Panc1 (cell line): Measurements from ENCODE around the gene ISCA2. TPM values are rescaled to one million over a fixed set of nuclear protein-coding genes. Genes with fewer than 3 reads are reported as not detected.
"Not testable (repeated sequence)": the region's sequence is repeated elsewhere in the genome, so short reads cannot be mapped to it uniquely, and the experiment has no call there.

Experiments
- ATAC-seq: fragments of 200-7000 bp; cut with Tn5 transposase; 2 replicates; pipeline ENCODE4 v1.9.1; 2020; ENCODE audit warnings: mild to moderate bottlenecking, moderate library complexity
- BruUV-seq: library from RNA; stranded (reverse); fragments of 400-500 nt; replicated peaks from 2 replicates; lab custom pipeline; 2021; lab: Mats Ljungman, UMichigan
- CTCF ChIA-PET: fragments of 300-600 bp; sonication (Branson Sonifier 250); formaldehyde crosslinking; loops from one replicate; lab custom pipeline; 2022; ENCODE audit warnings: antibody characterized with exemption; lab: Charles Lee
- POLR2A ChIA-PET: fragments of 300-600 bp; sonication (Branson Sonifier 250); formaldehyde crosslinking; loops from one replicate; lab custom pipeline; 2022; ENCODE audit warnings: antibody characterized with exemption; lab: Charles Lee
- DNase-seq: peaks from one replicate; pipeline ENCODE4 v3.0.0-alpha.2; 2010; ENCODE audit warnings: low read depth, low spot score
- H3K27ac ChIP-seq: 2 replicates; pipeline ENCODE4 v1.5.1; 2011; ENCODE audit warnings: mild to moderate bottlenecking, low read length, inconsistent platforms
- H3K27me3 ChIP-seq: fragments of 200-500 bp; sonication (Bioruptor generic); 2 replicates; pipeline ENCODE4 v1.6.0; 2014; ENCODE audit warnings: low read length, inconsistent platforms; ENCODE audit not compliant: control insufficient read depth, insufficient read depth
- H3K36me3 ChIP-seq: fragments of 200-500 bp; sonication (Bioruptor generic); 2 replicates; pipeline ENCODE4 v1.5.1; 2014; ENCODE audit warnings: inconsistent platforms, mild to moderate bottlenecking, low read length, moderate library complexity; ENCODE audit not compliant: control insufficient read depth, insufficient read depth
- H3K4me1 ChIP-seq: 2 replicates; pipeline ENCODE4 v1.5.1; 2011; ENCODE audit warnings: inconsistent platforms, mild to moderate bottlenecking, low read length, moderate library complexity; ENCODE audit not compliant: control insufficient read depth, insufficient read depth
- H3K4me3 ChIP-seq, 2 experiments: 2 replicates each; pipeline ENCODE4 v1.5.1; 2011 to 2012; ENCODE audit warnings: low read depth in 2 of 2, low read length in 2 of 2, mild to moderate bottlenecking in 2 of 2, inconsistent platforms in 1 of 2, moderate library complexity in 1 of 2
- H3K9me3 ChIP-seq: fragments of 200-500 bp; sonication (Bioruptor generic); 2 replicates; pipeline ENCODE4 v1.5.1; 2014; ENCODE audit warnings: low read depth, mild to moderate bottlenecking, inconsistent platforms, low read length, moderate library complexity; ENCODE audit not compliant: control insufficient read depth, insufficient read depth
- POLR2AphosphoS5 ChIP-seq: IDR thresholded peaks from 2 replicates; pipeline ENCODE4 v1.6.1; 2012; ENCODE audit warnings: mild to moderate bottlenecking, low read depth, low read length, moderate library complexity
- REST ChIP-seq, 2 experiments: IDR thresholded peaks; 2 replicates each; pipeline ENCODE4 v1.6.1; 2011 to 2012; ENCODE audit warnings: low read depth in 2 of 2, control low read depth in 1 of 2, low read length in 1 of 2, mild to moderate bottlenecking in 1 of 2, moderate library complexity in 1 of 2; ENCODE audit not compliant: insufficient read depth in 1 of 2
- SIN3A ChIP-seq: IDR thresholded peaks from 2 replicates; pipeline ENCODE4 v1.6.1; 2012; ENCODE audit warnings: low read depth, mild to moderate bottlenecking, low read length, moderate library complexity, borderline replicate concordance; ENCODE audit not compliant: insufficient read depth
- TCF7L2 ChIP-seq: IDR thresholded peaks from 2 replicates; pipeline ENCODE4 v1.6.1; 2011; ENCODE audit warnings: mild to moderate bottlenecking, low read depth, low read length, inconsistent platforms
- in situ Hi-C: cut with HindIII; loops from 2 replicates; pipeline ENCODE4 v1.10.0; 2016; ENCODE audit warnings: low sequenced_read_pairs, low pct_unique_long_range_greater_than_20kb
- intact Hi-C: fragments of 100-400 bp; cut with micrococcal nuclease; formaldehyde crosslinking; loops from one replicate; pipeline ENCODE4 v1.10.0; 2022; ENCODE audit not compliant: unreplicated experiment
- total RNA-seq: library from RNA; stranded (reverse); gene quantifications from one replicate; pipeline ENCODE4 v1.2.1, GENCODE V29; 2021; ENCODE audit not compliant: unreplicated experiment
- TF ChIP-seq, protein P1 (sequence below): fragments of 450-650 bp; IDR thresholded peaks from 2 replicates; pipeline ENCODE4 v1.5.1; 2017; ENCODE audit warnings: mild to moderate bottlenecking

The ISCA2 gene
- total RNA-seq, 1 experiment from 2014 or later: 26.1 TPM

GRCh38 chr14:74535756-74536325 lies 42.3 kb downstream of the ISCA2 start:
- no peaks in the 10 kb centered on the region for H3K27me3 ChIP-seq
- CTCF ChIA-PET: no interaction called here
- H3K27ac ChIP-seq: no peak overlapping the region
- no peak for DNase-seq
- TF ChIP-seq REST (IDR thresholded peaks at IDR 0.05; ENCODE audit: insufficient read depth in 1 of 2, low read depth in 2 of 2, low read length in 1 of 2): no peak
- TF ChIP-seq POLR2AphosphoS5: no peak
- TF ChIP-seq, protein P1, sequence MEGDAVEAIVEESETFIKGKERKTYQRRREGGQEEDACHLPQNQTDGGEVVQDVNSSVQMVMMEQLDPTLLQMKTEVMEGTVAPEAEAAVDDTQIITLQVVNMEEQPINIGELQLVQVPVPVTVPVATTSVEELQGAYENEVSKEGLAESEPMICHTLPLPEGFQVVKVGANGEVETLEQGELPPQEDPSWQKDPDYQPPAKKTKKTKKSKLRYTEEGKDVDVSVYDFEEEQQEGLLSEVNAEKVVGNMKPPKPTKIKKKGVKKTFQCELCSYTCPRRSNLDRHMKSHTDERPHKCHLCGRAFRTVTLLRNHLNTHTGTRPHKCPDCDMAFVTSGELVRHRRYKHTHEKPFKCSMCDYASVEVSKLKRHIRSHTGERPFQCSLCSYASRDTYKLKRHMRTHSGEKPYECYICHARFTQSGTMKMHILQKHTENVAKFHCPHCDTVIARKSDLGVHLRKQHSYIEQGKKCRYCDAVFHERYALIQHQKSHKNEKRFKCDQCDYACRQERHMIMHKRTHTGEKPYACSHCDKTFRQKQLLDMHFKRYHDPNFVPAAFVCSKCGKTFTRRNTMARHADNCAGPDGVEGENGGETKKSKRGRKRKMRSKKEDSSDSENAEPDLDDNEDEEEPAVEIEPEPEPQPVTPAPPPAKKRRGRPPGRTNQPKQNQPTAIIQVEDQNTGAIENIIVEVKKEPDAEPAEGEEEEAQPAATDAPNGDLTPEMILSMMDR: no peak
- TF ChIP-seq SIN3A: no peak
- no peak for TF ChIP-seq TCF7L2
- H3K36me3 ChIP-seq: no peaks in the 10 kb centered on the region
- H3K9me3 ChIP-seq: no peaks in the 10 kb centered on the region
- no TSS peak for BruUV-seq
- POLR2A ChIA-PET: no interaction called here
- H3K4me3 ChIP-seq: no peak overlapping the region
- intact Hi-C loops: no loop called here
- no peak for ATAC-seq
- H3K4me1 ChIP-seq: no peaks in the 10 kb centered on the region
- in situ Hi-C loops: no loop called here

DNA sequence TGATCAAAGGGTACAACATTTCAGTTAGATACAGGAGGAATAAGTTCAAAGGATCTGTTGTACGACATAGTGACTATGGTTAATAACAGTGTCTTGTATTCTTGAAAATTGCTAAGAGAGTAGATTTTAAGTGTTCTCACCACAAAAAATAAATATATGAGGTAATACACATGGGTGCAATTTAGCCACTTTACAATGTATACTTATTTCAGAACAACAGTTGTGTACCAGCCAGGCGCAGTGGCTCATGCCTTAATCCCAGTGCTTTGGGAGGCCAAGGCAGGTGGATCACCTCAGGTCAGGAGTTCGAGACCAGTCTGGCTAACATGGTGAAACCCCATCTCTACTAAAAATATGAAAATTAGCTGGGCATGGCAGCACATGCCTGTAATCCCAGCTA lies 42.8 kb downstream of the ISCA2 start:
- in situ Hi-C loops, H3K36me3 ChIP-seq, H3K9me3 ChIP-seq, POLR2A ChIA-PET, H3K4me3 ChIP-seq, H3K27me3 ChIP-seq, H3K27ac ChIP-seq, CTCF ChIA-PET, DNase-seq, intact Hi-C loops, H3K4me1 ChIP-seq, BruUV-seq, ATAC-seq: not testable (repeated sequence)
